Measurements from ENCODE around the gene YEATS4. TPM values are rescaled to one million over a fixed set of nuclear protein-coding genes. Genes with fewer than 3 reads are reported as not detected.

Gene YEATS4
- total RNA-seq, 1 donor from 2014 or later, result 27.3 TPM

DNA sequence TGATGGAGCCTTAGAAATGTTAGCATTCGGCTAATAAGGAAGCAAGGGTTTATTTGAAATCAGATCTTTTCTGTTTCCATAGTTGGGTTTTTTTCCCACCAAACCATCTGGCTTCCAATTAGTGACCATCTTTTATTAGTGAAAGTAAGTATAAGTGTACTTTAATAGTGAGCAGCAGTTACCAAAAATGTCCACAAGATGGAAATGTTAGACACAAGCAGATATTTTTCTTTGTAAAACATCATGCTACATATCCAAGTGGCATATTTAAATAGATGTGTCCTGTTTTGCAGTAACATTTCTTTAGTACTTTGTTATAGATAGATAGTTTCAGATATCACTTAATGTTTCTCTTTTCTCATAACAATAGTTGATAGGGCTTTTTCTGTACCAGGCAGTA lies 28.8 kb downstream of the YEATS4 start:
- Mint-ChIP-seq H3K36me3 (ENCODE audit: unreplicated experiment) (no peaks in the 10 kb centered on the region), H3K4me3 (ENCODE audit: unreplicated experiment) (no peak overlapping the region), H3K4me1 (ENCODE audit: low read depth, unreplicated experiment) (no peaks in the 10 kb centered on the region), H3K27ac (ENCODE audit: unreplicated experiment) (no peak overlapping the region), H3K27me3 (ENCODE audit: unreplicated experiment) (no peaks in the 10 kb centered on the region), H3K9me3 (ENCODE audit: unreplicated experiment) (no peaks in the 10 kb centered on the region)
- TF ChIP-seq, protein P1, sequence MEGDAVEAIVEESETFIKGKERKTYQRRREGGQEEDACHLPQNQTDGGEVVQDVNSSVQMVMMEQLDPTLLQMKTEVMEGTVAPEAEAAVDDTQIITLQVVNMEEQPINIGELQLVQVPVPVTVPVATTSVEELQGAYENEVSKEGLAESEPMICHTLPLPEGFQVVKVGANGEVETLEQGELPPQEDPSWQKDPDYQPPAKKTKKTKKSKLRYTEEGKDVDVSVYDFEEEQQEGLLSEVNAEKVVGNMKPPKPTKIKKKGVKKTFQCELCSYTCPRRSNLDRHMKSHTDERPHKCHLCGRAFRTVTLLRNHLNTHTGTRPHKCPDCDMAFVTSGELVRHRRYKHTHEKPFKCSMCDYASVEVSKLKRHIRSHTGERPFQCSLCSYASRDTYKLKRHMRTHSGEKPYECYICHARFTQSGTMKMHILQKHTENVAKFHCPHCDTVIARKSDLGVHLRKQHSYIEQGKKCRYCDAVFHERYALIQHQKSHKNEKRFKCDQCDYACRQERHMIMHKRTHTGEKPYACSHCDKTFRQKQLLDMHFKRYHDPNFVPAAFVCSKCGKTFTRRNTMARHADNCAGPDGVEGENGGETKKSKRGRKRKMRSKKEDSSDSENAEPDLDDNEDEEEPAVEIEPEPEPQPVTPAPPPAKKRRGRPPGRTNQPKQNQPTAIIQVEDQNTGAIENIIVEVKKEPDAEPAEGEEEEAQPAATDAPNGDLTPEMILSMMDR (IDR thresholded peaks at IDR 0.05; ENCODE audit: partially characterized antibody, unreplicated experiment), result peak; percentile 72
- DNase-seq, result no peak

DNA sequence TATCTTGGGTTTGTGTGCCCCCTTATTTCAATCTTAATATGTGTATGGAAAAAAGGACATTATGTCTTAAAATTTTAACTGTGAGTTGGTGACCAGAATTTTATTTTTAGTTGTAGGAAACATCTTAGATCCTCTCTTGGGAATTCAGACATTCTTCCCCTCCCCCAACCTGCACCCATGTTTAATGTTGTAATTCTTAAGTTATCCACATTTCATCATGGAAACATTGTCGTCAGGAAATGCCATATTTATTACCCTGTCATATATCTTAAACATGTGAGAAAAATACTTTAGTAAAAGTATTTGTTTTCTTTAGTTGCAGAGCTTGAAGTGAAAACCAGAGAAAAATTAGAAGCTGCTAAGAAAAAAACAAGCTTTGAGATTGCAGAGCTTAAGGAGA lies 30.3 kb downstream of the YEATS4 start:
- Mint-ChIP-seq H3K27ac (ENCODE audit: unreplicated experiment) (no peak overlapping the region), H3K9me3 (ENCODE audit: unreplicated experiment) (no peaks in the 10 kb centered on the region), H3K4me3 (ENCODE audit: unreplicated experiment) (no peak overlapping the region), H3K4me1 (ENCODE audit: low read depth, unreplicated experiment) (no peaks in the 10 kb centered on the region), H3K27me3 (ENCODE audit: unreplicated experiment) (no peaks in the 10 kb centered on the region), H3K36me3 (ENCODE audit: unreplicated experiment) (no peaks in the 10 kb centered on the region)
- DNase-seq, result no peak
- TF ChIP-seq, protein P1 (IDR thresholded peaks at IDR 0.05; ENCODE audit: partially characterized antibody, unreplicated experiment), result no peak

DNA sequence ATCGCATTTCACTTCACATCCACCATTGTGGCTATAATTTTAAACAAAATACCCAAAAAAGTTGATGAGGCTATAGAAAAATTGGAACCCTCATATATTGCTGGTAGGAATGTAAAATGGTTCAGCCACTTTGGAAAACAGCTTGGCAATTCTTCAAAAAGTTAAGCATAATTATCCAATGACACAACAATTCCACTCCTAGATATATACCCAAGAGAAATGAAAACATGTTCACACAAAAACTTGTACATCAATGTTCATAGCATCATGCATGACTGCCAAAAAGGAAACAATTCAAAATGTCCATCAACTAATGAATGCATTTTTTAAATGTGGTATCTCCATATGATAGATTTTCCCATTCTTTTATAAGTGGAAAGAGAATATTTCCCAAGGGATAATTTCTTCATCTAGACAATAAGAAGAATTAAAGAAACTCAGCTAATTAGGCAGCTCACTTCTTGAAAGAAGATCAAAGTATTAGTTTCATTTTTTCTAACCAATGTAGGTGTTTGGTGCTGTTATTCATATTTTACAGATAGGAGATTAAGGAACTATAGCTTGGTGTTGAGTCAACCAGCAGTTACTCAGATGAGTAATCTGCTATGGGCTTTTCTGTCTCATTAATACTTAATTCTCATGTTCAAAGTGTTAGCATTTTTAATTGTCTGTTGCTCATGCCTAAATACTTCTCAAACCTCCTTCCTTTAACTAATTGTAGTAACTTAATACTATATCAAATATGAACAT lies 32.8 kb downstream of the YEATS4 start:
- TF ChIP-seq, protein P1 (IDR thresholded peaks at IDR 0.05; ENCODE audit: partially characterized antibody, unreplicated experiment), result no peak
- Mint-ChIP-seq H3K27me3 (ENCODE audit: unreplicated experiment) (no peaks in the 10 kb centered on the region), H3K9me3 (ENCODE audit: unreplicated experiment) (peaks cover under 1% of the 10 kb centered on the region), H3K27ac (ENCODE audit: unreplicated experiment) (no peak overlapping the region), H3K4me3 (ENCODE audit: unreplicated experiment) (no peak overlapping the region), H3K4me1 (ENCODE audit: low read depth, unreplicated experiment) (no peaks in the 10 kb centered on the region), H3K36me3 (ENCODE audit: unreplicated experiment) (peaks cover 7% of the 10 kb centered on the region)
- no peak for DNase-seq

DNA sequence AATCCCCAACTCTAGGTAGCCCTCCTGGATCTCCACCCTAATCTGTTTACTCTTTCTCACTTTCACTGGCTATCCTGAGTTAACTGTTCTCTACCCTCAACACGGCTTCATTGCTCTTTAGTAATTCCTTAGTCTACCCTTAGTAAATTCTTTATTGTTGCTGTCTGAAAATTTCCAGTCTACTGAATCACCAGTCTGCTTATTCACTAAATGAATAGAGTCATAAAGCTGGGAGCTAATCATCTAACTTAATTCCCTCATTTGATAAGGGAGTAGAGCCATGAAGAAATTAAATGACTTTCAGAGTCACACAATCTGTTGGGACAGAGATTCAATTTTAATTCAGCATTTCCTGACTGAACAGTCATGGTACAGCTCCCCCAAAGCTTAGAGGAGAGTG lies 36.5 kb downstream of the YEATS4 start:
- Mint-ChIP-seq H3K27me3 (ENCODE audit: unreplicated experiment) (no peaks in the 10 kb centered on the region), H3K4me1 (ENCODE audit: low read depth, unreplicated experiment) (no peaks in the 10 kb centered on the region), H3K4me3 (ENCODE audit: unreplicated experiment) (no peak overlapping the region), H3K9me3 (ENCODE audit: unreplicated experiment) (peaks cover 2% of the 10 kb centered on the region), H3K36me3 (ENCODE audit: unreplicated experiment) (peaks cover 11% of the 10 kb centered on the region), H3K27ac (ENCODE audit: unreplicated experiment) (no peak overlapping the region)
- no peak for DNase-seq
- TF ChIP-seq, protein P1 (IDR thresholded peaks at IDR 0.05; ENCODE audit: partially characterized antibody, unreplicated experiment), result no peak

DNA sequence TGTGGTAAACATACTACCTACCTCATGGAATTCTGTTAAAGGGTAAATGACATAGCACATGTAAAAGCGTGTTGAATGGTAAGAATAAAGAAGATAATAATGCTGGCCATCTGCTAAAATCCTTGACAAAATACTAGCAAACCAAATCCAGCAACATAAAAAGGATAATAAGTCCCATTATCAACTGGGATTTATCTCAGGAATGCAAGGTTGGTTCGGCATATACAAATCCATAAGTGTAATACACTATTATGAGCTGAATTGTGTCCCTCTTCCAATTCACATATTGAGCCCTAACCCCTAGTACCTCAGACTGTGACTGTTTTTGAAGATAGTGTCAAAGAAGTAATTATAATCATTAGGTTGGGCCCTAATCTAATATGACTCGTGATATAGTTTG lies 37.4 kb downstream of the YEATS4 start:
- Mint-ChIP-seq H3K27me3 (ENCODE audit: unreplicated experiment) (no peaks in the 10 kb centered on the region), H3K4me1 (ENCODE audit: low read depth, unreplicated experiment) (no peaks in the 10 kb centered on the region), H3K9me3 (ENCODE audit: unreplicated experiment) (peaks cover 2% of the 10 kb centered on the region), H3K27ac (ENCODE audit: unreplicated experiment) (no peak overlapping the region), H3K36me3 (ENCODE audit: unreplicated experiment) (peaks cover 11% of the 10 kb centered on the region), H3K4me3 (ENCODE audit: unreplicated experiment) (no peak overlapping the region)
- DNase-seq, result no peak
- TF ChIP-seq, protein P1 (IDR thresholded peaks at IDR 0.05; ENCODE audit: partially characterized antibody, unreplicated experiment), result no peak
